Activated CD4-positive, CD25-positive, alpha-beta regulatory T cell treated with anti-CD3 and anti-CD28 coated beads, Interleukin-2, amount 50 U/mL, for 16 hours (primary cell): Measurements from ENCODE around the gene CACNA1C.

ENCODE experiments used
- DNase-seq: peaks from one replicate; pipeline ENCODE4 v3.0.0-alpha.2; 2020; ENCODE audit warnings: low read depth, low spot score

CACNA1C gene

DNA sequence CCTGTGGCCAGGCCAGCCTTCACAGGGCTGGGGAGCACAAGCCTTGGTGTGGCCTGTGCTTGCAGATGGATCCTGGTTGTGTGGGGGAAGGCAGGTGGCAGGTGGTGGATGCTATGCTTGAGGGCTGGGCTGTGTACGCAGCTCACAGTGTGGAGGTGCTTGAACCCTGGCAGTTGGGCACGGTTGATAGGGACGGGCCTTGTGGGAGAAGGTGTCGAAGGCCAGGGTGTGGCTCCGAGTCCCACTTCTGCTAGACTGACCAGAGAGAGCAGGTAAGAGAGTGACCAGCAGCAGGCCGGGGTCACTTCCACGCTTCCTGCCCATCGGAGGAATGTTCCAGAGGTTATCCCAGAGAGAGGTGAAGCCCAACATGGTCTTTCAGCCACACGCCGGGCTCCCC is 85.5 kb downstream of the CACNA1C start:
- DNase-seq: no peak

DNA sequence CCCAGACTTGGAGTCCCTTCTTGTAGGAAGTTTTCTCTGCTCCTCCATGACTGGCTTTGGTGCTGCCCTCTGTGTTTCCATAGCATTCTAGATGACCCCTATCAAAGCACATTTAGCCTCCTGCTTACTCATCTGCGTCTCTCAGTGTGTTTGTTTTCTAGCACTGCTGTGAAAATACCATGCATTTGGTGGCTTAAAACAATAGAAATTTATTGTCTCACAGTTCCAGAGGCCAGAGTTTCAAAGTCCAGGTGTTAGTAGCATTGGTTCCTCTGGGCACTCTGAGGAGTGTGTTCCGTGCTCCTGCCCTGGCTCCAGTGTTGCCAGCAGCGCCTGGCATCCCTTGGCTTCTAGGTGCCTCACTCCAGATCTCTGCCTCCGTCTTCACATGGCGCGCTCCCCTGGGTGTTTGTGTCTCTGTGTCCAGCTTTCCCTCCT is 86.1 kb downstream of the CACNA1C start:
- DNase-seq: no peak

DNA sequence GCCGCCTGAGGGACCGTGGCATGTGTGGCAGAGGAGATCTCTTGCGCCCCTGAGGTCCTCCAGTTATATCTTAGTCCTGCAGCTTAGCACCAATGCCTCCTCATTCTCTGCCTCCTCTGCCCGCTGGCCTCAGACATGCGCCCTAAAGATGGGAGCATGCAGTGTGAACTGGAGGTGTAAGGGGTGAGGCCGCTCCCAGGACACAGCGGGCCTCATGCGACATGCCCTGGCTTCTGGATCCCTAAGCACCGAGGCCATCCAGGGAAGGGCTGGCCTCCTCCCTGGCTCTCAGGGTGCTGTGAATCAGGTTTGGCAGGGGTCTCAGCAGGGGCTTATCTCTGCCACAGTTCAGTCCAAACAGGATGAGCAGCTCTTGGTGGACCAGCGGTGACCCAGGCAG is 86.9 kb downstream of the CACNA1C start:
- no peak for DNase-seq

DNA sequence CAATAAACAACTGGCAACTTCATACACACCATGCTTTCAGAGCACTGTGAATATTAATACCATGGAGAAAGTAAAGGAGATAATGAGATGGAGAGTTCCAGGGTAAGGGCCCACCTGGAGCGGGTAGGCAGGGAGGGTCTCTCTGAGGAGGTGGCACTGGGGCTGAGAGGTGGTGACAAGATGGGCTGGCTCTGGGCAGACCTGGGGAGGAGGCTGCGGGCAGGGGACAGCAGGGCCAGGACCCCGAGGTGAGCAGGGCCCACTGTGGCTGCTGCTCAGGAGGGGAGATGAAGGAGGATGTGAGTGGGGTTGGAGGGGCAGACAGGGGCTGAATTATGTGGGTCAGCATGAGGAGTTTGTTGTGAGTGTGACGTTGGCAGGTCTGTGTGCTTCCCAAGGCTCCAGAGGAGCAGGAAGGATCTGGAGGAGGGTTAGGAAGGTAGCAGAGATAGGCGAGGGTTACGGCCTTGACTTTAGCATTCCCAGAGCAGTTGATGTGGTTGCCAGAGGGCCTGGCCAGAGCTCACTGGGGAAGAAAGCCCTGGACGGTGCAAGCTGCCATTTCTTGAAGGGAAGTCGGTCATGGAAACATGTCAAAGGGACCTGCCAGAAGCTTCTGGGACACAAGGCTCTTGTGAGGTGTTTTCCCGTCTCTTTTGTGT is 88.2 kb downstream of the CACNA1C start:
- no peak for DNase-seq

DNA sequence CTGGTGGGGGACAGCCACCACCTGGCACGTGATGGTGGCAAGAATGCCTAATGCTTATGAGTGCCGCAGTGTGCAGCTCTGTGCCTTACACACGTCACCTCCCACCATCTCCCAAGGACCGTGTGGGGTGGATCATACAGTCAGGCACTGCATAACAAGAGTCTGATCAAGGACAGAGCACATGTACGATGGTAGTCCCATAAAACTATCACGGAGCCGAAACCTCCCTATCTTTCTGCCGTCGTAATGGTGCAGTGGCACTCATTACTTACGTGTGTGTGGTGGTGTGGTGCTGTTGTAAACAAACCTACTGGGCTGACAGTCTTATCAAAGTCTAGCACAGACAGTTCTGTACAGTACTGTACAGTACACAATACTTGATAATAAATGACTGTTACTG is 89.3 kb downstream of the CACNA1C start:
- DNase-seq: no peak

DNA sequence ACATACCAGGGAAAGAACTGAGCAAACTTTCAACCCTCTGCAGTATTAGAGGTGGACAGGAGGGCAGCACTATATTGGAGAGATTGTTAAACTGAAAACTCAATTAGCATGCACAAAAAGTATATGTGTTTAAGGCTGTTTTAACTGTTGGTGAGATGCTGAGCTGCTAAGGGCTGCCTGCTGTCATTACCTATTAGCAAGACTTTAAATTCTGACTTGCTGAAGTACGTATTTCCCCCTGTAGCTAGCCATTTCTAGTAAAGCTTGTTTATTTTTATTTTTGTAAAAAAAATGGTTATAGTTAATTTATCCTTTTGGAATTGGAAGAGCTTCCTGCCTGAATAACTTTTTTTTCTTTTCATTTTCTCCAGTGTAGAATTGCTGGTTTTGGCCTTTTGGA is 92.2 kb downstream of the CACNA1C start:
- no peak for DNase-seq

DNA sequence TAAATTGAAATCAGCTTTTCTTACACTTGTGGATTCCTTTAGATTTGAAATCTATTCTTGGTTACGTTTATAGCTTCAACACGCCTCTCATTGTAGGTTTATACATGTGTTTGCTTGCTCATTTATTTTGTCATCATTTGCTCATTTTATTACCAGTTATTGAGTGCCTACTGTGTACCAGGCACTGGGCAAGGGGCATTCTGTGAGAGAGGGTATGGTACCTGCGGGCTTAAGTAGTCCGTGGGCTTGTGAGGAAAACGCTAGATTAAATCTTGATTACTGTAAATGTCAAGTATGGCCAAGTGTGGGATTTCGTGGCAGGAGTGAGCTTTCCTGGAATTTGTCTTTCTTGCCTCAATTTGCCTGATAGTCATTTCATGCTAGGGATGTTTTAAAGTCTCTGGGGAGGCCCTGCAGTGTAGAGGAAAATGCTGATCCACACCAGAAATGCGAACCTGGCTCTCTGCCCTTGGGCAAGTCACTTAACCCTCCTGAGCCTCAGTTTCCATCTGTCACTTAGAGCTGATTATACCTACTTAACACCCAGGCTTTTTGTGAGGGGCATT is 92.7 kb downstream of the CACNA1C start:
- no peak for DNase-seq

DNA sequence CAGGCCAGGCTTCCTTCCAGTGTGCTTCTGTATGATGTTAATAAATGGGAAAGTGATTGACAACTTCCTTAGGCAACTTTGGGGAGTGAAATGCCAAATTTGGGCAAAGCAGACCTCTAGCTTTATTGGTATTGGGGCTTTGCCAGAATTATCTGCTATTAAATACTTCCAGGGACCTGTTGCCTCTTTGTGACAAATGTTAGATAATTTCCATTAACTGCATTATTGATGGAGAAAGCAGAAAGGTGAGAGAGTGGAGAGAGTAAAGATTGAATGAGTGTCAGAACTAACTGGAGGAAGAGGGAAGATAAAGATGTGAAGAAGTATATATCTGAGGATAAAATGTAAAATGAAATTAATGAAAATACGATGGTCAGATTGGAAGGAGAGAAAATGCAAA is 94.5 kb downstream of the CACNA1C start:
- no peak for DNase-seq

DNA sequence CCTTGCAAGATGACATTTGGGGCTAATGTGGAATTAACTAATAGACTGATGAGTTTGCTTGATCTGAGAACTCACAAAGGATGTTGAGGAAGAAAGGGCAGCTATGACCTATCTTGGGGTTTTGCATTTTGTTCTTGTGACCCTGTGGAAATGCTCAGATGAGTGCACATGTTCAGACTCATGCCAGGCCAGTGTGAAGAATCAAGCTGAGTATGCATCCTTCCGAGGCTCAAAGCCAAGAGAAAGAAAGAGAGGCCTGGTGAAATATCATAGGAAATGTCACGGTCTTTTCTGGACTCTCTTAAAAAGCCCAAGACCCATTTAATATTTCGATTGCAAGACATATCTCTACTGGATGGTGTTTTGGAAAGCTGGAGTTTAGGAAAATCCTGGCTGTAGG is 96.3 kb downstream of the CACNA1C start:
- no peak for DNase-seq

DNA sequence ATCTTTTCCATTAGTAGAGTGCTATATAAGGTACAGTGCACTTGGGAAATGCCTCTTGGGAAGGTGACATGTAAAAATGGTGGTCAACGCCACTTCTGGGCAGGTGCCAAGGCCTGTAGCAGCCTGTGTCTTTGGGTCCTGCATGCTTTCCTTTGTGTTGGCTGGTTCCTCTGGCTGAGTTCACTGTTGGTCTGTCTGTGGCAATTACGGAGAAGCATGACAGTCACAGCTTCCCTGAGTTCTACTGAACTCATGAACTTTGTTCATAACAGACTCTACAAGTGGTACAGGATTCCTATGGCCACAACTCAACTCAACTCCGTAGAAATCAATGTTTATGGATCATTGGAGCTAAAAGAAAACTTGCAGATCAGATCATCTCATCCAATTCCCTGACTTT is 98.0 kb downstream of the CACNA1C start:
- no peak for DNase-seq

DNA sequence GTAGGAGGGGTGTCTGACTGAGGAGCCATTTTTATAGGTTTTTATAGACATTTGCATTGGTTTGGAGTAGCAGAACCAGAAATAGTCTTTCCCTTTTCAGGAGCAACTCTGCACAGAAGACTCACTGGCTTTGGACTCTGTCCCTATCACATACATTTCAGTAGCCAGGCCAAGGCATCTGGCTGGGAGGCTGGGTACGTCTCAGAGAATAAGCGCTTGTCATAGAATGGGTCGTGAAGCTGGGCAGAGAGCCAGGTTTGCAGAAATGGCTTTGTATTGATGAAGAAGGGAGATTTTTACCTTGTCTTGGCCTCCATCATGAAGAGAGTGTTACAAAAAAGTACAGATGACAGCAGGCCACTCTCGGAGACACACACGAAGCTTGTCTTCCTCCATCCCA is 98.6 kb downstream of the CACNA1C start:
- DNase-seq: no peak

DNA sequence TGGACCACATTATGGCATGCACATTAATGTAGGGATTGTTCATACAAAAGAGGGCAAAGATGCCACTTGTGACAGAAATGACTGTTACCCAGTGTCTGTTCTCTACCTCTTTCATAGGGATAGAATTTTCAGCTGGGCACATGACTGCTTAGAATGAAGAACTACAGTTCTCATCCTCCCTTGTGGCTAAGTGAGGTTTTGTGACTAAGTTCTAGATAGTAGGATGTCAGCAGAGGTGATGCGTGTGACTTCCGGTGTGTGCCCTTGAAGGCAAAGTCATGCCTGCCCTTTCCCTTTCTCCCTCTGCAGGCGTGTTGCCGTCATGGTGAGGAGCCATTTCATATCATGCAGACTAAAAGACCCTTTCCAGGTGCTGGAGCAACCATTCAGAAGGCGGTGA is 99.3 kb downstream of the CACNA1C start:
- no peak for DNase-seq

DNA sequence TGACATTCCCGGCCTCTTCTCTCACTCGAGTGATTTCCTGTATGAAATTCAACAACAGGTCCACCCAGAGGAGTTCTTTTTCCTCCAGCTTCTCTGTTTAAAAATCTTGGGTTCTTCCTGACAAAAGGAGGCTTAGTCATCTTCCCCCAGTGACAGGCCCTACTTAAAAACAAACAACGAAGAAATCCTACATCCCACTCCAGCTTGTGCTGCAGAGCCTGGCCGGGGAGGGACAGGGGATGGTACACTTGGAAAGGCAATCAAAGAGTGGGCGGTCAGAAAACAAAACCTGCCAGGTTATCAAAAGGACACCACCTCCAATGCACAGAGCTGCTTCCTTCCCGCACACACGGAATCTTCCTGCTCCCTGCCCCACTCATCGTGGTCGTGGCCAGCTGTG is 101.3 kb downstream of the CACNA1C start:
- DNase-seq: no peak

DNA sequence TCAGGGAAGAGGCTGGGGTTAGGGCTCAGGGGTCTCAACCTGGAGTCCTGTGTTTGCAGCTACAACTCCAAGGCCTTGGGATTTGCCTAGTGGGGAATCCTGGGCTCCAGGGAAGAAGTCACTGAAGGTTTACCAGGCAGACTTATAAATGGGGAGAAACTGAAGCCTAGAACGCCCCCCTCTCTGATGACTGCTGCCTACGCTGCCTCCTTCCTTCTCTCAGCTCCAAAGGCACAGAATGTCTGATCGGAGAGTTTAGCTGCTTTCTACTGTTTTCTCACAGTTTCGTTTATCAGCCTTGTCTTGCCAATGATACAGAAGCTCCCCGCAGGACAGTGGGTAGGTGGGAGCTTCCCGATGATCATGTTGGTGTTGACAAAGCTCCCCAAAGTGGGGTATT is 101.7 kb downstream of the CACNA1C start:
- no peak for DNase-seq

DNA sequence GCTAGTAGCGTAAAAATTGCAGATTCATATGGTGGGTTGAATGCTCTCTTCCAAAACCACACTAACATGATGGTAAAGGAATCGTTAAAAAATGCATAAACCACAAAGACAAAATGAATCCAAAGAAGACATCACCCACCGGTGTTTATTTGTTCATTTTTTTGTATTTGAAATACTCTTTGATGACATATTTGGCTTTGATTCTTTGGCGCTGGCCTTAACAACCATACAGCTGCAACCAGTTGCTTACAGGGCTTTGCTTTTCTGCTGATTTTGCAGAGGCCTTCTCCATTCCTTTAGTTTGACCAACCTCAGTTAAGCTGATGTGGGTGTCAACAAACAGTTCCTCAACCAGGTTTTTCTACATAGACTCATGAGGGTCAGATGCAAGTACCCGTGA is 103.5 kb downstream of the CACNA1C start:
- DNase-seq: no peak

DNA sequence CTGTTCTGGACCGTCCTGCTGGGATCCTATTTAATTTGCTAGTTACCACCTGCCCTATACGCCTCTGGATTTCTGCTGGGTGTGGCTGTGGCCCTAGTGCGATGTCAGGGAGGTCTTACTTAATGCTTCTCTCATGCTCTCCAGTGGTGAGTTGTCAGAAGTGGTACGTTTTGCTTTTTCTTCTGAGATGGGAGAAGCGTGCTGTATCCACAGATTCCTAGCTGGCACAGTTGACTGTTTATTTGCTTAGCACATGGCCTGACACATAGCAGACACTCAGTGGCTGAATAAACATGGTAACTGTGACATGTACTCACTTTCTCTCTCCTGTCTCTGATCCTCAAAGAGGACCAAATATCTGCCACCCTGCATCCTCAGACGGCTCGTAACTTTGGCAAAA is 107.3 kb downstream of the CACNA1C start:
- no peak for DNase-seq

DNA sequence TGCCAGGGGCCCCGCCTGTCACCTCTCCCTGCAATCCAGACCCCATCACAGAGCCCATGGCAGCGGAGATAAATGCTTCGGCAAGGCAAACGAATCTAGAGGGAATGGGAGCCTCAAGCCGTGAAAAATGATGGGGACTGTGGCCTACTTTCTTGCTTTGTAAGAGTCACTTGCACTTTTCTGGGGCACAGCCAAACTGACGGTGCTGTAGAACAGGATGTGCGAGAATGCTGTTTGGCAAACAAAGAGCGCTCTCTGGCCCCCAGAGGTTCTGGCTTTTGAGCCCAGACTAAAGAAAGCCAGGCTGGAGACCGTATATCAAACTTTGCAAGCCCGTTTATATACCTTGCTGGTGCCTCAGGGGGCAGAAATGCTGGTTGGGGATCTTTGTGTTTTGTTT is 108.7 kb downstream of the CACNA1C start:
- no peak for DNase-seq

DNA sequence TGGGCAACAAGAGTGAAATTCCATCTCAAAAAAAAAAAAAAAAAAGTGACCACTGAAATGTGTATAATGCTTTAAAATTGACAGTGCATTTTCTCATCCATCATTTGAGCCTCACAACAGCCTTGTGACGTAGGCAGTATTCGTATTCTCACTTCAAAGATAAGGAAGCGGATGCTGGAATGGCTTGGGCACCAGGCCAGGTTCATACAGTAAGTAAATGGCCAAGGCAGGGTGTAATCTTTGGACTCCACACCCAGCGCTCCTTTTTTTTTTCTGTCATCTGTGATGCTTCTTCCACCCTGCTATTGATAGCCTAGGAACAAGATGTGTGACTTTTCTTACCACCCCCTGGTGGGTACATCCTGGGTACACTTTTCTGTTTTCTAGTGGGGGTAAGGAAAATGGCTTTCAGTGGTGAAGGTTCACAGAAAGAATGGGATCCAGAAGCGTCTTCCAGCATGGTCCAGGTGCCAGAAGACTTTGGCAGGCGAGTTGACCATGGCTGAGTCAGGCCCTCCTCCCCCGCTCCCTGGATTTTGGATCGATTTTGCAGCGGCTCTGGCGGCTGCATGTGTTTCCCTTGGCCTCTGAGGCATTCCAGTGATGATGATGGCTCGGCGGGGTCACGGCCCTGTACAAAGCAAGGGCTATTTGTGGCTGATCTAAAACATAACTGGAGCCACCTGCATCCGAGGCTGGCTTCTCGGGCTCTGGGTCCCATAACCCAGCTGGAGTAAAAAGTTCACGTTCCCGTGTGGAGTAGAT is 110.6 kb downstream of the CACNA1C start:
- DNase-seq: no peak

DNA sequence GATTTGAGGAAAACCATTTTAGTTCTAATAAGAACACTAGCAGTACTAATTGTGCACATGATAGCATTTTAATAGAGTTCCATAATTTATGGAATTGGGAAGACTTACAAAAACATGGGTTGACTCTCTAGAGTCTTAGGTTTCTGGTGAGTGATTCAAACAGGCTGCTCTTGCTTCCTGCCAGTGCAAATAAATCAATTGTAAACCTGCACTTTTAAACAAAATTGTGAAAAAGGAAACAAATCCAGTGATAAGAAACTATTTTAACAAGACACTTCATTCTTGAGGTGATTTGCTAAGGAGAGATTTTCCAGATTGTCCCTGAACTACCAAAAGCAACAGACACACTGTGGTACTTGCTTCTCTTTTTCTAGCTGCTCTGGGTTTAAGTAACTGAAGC is 112.2 kb downstream of the CACNA1C start:
- DNase-seq: no peak

DNA sequence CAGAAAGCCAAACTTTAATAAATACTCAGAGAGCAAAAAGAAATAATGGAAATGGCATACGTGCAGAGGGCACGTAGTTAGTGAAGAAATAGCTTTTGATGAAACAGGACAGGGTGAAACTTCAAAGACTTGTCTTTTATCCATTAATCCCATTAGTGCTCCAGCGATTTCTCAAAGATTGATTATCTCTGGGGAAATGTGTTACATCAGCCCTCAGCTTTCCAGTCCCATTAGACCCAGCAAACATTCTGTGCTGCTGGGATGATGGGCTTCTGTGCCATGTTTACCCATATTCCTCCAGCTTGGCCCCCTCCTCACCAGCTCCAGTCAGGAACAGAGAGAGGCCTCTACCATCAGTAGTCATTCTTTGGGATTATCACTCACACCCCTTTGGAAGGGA is 113.1 kb downstream of the CACNA1C start:
- DNase-seq: no peak

DNA sequence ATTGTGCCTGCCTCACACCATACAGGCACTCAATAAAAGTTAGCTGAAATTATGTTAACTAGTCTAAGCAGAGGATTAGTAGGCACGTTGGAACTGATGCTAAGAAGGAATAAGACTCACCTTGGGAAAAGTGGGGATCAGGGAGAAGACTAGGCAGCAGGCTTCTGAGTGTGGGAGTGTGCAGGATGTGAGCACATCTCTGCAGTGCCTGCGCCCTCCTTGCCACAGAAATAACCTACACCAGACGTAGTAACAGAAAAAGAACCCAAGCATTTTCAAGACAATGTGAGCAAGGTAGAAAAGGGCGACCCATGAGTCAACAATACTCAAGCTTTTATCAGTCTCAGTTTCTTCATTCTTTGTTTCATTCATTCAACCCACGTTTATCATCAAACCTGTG is 113.9 kb downstream of the CACNA1C start:
- no peak for DNase-seq

DNA sequence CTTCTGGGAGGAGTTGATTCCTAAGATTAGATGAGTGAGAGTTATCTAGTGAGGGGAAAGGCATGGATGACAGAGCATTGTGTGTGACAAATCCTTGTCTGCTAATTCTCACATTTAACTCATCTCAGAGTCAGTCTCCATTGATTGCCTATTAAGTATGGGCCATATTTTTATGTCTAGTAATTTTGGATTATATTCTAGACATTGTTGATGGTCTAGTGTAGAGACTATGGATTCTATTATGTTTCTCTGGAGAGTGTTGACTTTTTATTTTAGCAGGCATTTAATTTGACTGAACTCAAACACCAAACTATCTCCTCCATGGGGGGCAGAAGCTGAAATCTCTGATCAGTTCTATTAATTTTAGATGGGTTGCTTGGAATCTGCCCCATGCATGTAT is 114.4 kb downstream of the CACNA1C start:
- DNase-seq: no peak

DNA sequence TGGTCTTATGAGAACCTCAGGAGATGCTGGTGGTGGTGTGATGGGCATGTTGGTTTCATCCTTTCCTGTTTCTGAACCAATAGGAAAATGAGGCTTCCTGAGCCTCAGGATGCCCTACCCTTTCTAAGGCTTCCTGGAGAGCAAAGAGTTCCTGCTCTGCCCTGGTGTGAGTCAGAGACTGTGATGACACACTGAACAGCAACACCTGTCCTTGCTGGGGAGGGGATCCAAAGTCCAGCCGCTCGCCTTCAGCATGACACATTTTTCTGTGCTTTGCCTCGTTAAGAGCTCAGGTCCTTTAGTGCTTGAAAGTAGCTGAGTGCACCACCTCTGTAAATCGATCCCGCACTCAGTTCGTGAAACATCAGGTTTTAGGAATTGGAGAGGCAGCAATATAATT is 116.0 kb downstream of the CACNA1C start:
- DNase-seq: no peak
